IPS-NIHi7 (cell line): Measurements from ENCODE around the gene BMP5.

Source experiments
- DNase-seq: peaks from one replicate; pipeline ENCODE4 v3.0.0; 2012; ENCODE audit warnings: mixed read lengths; ENCODE audit errors: extremely low spot score

Gene BMP5

GRCh38 chr6:55811074-55811473 lies 64.3 kb downstream of the BMP5 start:
- DNase-seq, result no peak

GRCh38 chr6:55802259-55802658 lies 73.1 kb downstream of the BMP5 start:
- DNase-seq, result no peak

- DNase-seq, result no peak
These were observed 76.8 kb downstream of the BMP5 start for GRCh38 chr6:55798571-55798970.

GRCh38 chr6:55794136-55794812 lies 81.1 kb downstream of the BMP5 start:
- no peak for DNase-seq

- no peak for DNase-seq
These were observed 90.1 kb downstream of the BMP5 start for GRCh38 chr6:55785273-55785672.

GRCh38 chr6:55782275-55782674 lies 93.1 kb downstream of the BMP5 start:
- DNase-seq, result no peak

- no peak for DNase-seq
These were observed 96.7 kb downstream of the BMP5 start for GRCh38 chr6:55778705-55779104.

- DNase-seq, result no peak
These were observed 97.9 kb downstream of the BMP5 start for GRCh38 chr6:55777469-55777868.

- DNase-seq, result no peak
These were observed 99.3 kb downstream of the BMP5 start for GRCh38 chr6:55776113-55776512.

GRCh38 chr6:55775029-55775318 lies 100.4 kb downstream of the BMP5 start:
- DNase-seq, result no peak

- DNase-seq, result peak; percentile 12
These were observed 100.9 kb downstream of the BMP5 start for GRCh38 chr6:55774286-55775028.

GRCh38 chr6:55773620-55774216 lies 101.7 kb downstream of the BMP5 start:
- no peak for DNase-seq

GRCh38 chr6:55772730-55773129 lies 102.7 kb downstream of the BMP5 start:
- DNase-seq, result no peak

GRCh38 chr6:55759536-55759935 lies 115.9 kb downstream of the BMP5 start:
- no peak for DNase-seq

GRCh38 chr6:55758156-55758937 lies 117.0 kb downstream of the BMP5 start:
- DNase-seq, result no peak

- DNase-seq, result no peak
These were observed 118.8 kb downstream of the BMP5 start for GRCh38 chr6:55756531-55757031.

- DNase-seq, result no peak
These were observed 126.5 kb downstream of the BMP5 start for GRCh38 chr6:55748880-55749279.

- DNase-seq, result no peak
These were observed 128.9 kb downstream of the BMP5 start for GRCh38 chr6:55746473-55746872.

GRCh38 chr6:55734256-55734655 lies 141.1 kb downstream of the BMP5 start:
- DNase-seq, result no peak

- no peak for DNase-seq
These were observed 145.7 kb downstream of the BMP5 start for GRCh38 chr6:55729665-55730064.

- DNase-seq, result no peak
These were observed 149.2 kb downstream of the BMP5 start for GRCh38 chr6:55726144-55726543.

GRCh38 chr6:55714831-55715230 lies 160.6 kb downstream of the BMP5 start:
- DNase-seq, result no peak
